Spleen (tissue), 11 donors: ENCODE measurements around the gene CRAT. TPM values are rescaled to one million over a fixed set of nuclear protein-coding genes. Genes with fewer than 3 reads are reported as not detected.
A peak's percentile ranks its signal among the peaks of the same experiment; 100 is the strongest.

Source experiments
- DNase-seq: peaks from one replicate; pipeline ENCODE4 v3.0.0-alpha.2; 2020
- H3K27ac ChIP-seq, 8 donors: fragments of 200-600 bp; sonication (generic) in 7 of 8; 1 replicate in 4 of 8; 2 replicates in 4 of 8; pipeline versions ENCODE4 v1.5.0 to v1.8.0; 2016 to 2021; ENCODE audit warnings: inconsistent platforms in 4 of 8, mild to moderate bottlenecking in 4 of 8, moderate library complexity in 1 of 8
- H3K27me3 ChIP-seq, 7 donors: fragments of 200-600 bp; sonication (generic) in 6 of 7; replicated peaks in 1 of 7; 1 replicate in 4 of 7; 2 replicates in 3 of 7; pipeline versions ENCODE4 v1.5.0 to v1.8.0; 2016 to 2021; ENCODE audit warnings: inconsistent platforms in 3 of 7, mild to moderate bottlenecking in 1 of 7
- H3K36me3 ChIP-seq, 6 donors: fragments of 200-600 bp; sonication (generic) in 5 of 6; 1 replicate in 4 of 6; 2 replicates in 2 of 6; pipeline versions ENCODE4 v1.5.0 to v1.8.0; 2016 to 2021; ENCODE audit warnings: inconsistent platforms in 2 of 6
- H3K4me1 ChIP-seq, 6 donors: fragments of 200-600 bp; sonication (generic) in 5 of 6; 1 replicate in 3 of 6; 2 replicates in 3 of 6; pipeline versions ENCODE4 v1.5.0 to v1.8.0; 2016 to 2021; ENCODE audit warnings: inconsistent platforms in 3 of 6
- H3K4me3 ChIP-seq, 8 donors: fragments of 200-600 bp; sonication (generic) in 7 of 8; 1 replicate in 4 of 8; 2 replicates in 4 of 8; pipeline versions ENCODE4 v1.5.0 to v1.8.0; 2016 to 2021; ENCODE audit warnings: inconsistent platforms in 4 of 8, mild to moderate bottlenecking in 4 of 8, moderate library complexity in 2 of 8
- H3K9me3 ChIP-seq, 8 donors: fragments of 200-600 bp; sonication (generic) in 7 of 8; 1 replicate in 4 of 8; 2 replicates in 4 of 8; pipeline versions ENCODE4 v1.5.0 to v1.8.0; 2016 to 2021; ENCODE audit warnings: inconsistent platforms in 4 of 8
- CTCF ChIP-seq, 11 experiments: fragments of 200-600 bp in 7 of 11; fragments of 450-650 bp in 4 of 11; sonication (generic) in 4 of 11; IDR thresholded peaks in 8 of 11; conservative IDR thresholded peaks in 3 of 11; 1 replicate in 7 of 11; 2 replicates in 4 of 11; pipeline versions ENCODE4 v1.4.0 to v1.8.0; 2016 to 2021; ENCODE audit warnings: antibody characterized with exemption in 11 of 11, inconsistent platforms in 4 of 11, mild to moderate bottlenecking in 1 of 11
- POLR2A ChIP-seq, 3 donors: fragments of 450-650 bp; IDR thresholded peaks; one replicate each; pipeline ENCODE4 v1.5.1; 2017; ENCODE audit warnings: antibody characterized with exemption in 3 of 3, mild to moderate bottlenecking in 1 of 3
- POLR2AphosphoS5 ChIP-seq, 3 donors: sonication (generic); formaldehyde crosslinking; IDR thresholded peaks; one replicate each; pipeline ENCODE4 v1.5.1; 2017; ENCODE audit warnings: antibody characterized with exemption in 3 of 3
- WGBS, 5 donors: extraction: QIAGEN DNeasy Blood & Tissue Kit in 3 of 5; methylation state at CpG; one replicate each; pipeline versions ENCODE4 v1.1.5 to v1.1.7; 2013 to 2018; 5-methylcytosine and 5-hydroxymethylcytosine counted together
- intact Hi-C: fragments of 100-400 bp; cut with DNase I; formaldehyde crosslinking; loops from one replicate; pipeline ENCODE4 v1.15.0; 2023; ENCODE audit warnings: low total_unique reads
- polyA plus RNA-seq, 3 donors: library from polyadenylated mRNA; stranded (reverse); fragments of 200-250 nt; gene quantifications; one replicate each; pipeline ENCODE4 v1.2.1, GENCODE V29; 2013
- total RNA-seq, 7 donors: library from RNA; depleted of rRNA in 3 of 7; stranded (reverse); fragments of >200 nt in 3 of 7; fragmentation: NEBNext Ultra II Directional in 4 of 7; extraction: Animal tissue kit (Norgen Biotek cat#: 25700) in 4 of 7; gene quantifications; one replicate each; pipeline versions ENCODE4 v1.1.0 to v1.2.1, GENCODE V29; 2016 to 2021
- donor health status: healthy with polysubstance abuse.
- donor health status: DM: no; HTN: no; CAD: no; lungs with moderate emphysema.
- donor health status: DM: no; HTN: no; CAD: no.
- donor health status: Bipolar disorder and iron deficiency.
- donor health status: healthy.
- donor health status: DM: no; HTN: no; CAD: no.
- donor health status: DM: yes; HTN: yes; CAD: no.

The CRAT gene
- total and polyA plus RNA-seq, 10 donors, result 5.7 to 32.3 (median 15.7) TPM

- H3K36me3 ChIP-seq, result peaks cover 0 to 94% (median 22%) of the 10 kb centered on the region in 6 donors
- intact Hi-C loops, result no loop called here
- DNase-seq, result no peak
- WGBS, 5 donors, result 84 to 95% (median 92%) methylated on average over 15 of the region's 15 CpGs
- no peaks in the 10 kb centered on the region for H3K27me3 ChIP-seq
- no peak overlapping the region for H3K4me3 ChIP-seq
- TF ChIP-seq POLR2AphosphoS5 (IDR thresholded peaks at IDR 0.05) (no peak), POLR2A (IDR thresholded peaks at IDR 0.05) (no peak), CTCF (IDR thresholded peaks at IDR 0.05 in 8 of 11, conservative IDR thresholded peaks at IDR 0.05 in 3 of 11) (no peak)
- peak overlapping the region in 1 of 8 donors; percentile 4 for H3K27ac ChIP-seq
- H3K9me3 ChIP-seq, result no peaks in the 10 kb centered on the region
- peaks cover 6 to 39% (median 20%) of the 10 kb centered on the region in 6 donors for H3K4me1 ChIP-seq
Observed at GRCh38 chr9:129151469-129151868, 40.9 kb upstream of the CRAT start.

GRCh38 chr9:129150672-129151211 lies 40.1 kb upstream of the CRAT start:
- peak overlapping the region in 1 of 8 donors; percentile 5 for H3K27ac ChIP-seq
- peaks cover 0 to 96% (median 22%) of the 10 kb centered on the region in 6 donors for H3K36me3 ChIP-seq
- no peaks in the 10 kb centered on the region for H3K9me3 ChIP-seq
- 83 to 91% (median 89%) methylated on average over 16 to 18 of the region's 18 CpGs for WGBS, 5 donors
- intact Hi-C loops, result no loop called here
- H3K4me1 ChIP-seq, result peaks cover 6 to 46% (median 25%) of the 10 kb centered on the region in 6 donors
- DNase-seq, result no peak
- no peak overlapping the region for H3K4me3 ChIP-seq
- TF ChIP-seq POLR2A (IDR thresholded peaks at IDR 0.05) (no peak), POLR2AphosphoS5 (IDR thresholded peaks at IDR 0.05) (peak in 1 of 3 donors; percentile 28)
- no peaks in the 10 kb centered on the region for H3K27me3 ChIP-seq

GRCh38 chr9:129150122-129150521 lies 39.5 kb upstream of the CRAT start:
- H3K36me3 ChIP-seq, result peaks cover 0 to 97% (median 22%) of the 10 kb centered on the region in 6 donors
- intact Hi-C loops, result no loop called here
- no peaks in the 10 kb centered on the region for H3K27me3 ChIP-seq
- WGBS, 5 donors, result 76 to 87% (median 79%) methylated on average over 9 to 10 of the region's 10 CpGs
- no peaks in the 10 kb centered on the region for H3K9me3 ChIP-seq
- no peak overlapping the region for H3K4me3 ChIP-seq
- no peak for TF ChIP-seq POLR2A (IDR thresholded peaks at IDR 0.05)
- no peak for TF ChIP-seq CTCF (IDR thresholded peaks at IDR 0.05 in 8 of 11, conservative IDR thresholded peaks at IDR 0.05 in 3 of 11)
- no peak for TF ChIP-seq POLR2AphosphoS5 (IDR thresholded peaks at IDR 0.05)
- peaks cover 6 to 52% (median 31%) of the 10 kb centered on the region in 6 donors for H3K4me1 ChIP-seq
- DNase-seq, result no peak
- peak overlapping the region in 2 of 8 donors; percentile 97 to 99 for H3K27ac ChIP-seq

- H3K27me3 ChIP-seq, result no peaks in the 10 kb centered on the region
- no peaks in the 10 kb centered on the region for H3K9me3 ChIP-seq
- intact Hi-C loops, result no loop called here
- no peak for DNase-seq
- peaks cover 0 to 97% (median 18%) of the 10 kb centered on the region in 6 donors for H3K36me3 ChIP-seq
- TF ChIP-seq POLR2AphosphoS5 (IDR thresholded peaks at IDR 0.05) (no peak), POLR2A (IDR thresholded peaks at IDR 0.05) (no peak), CTCF (IDR thresholded peaks at IDR 0.05 in 8 of 11, conservative IDR thresholded peaks at IDR 0.05 in 3 of 11) (no peak)
- H3K27ac ChIP-seq, result peak overlapping the region in 4 of 8 donors; percentile 97 to 100 (median 98)
- 70 to 83% (median 75%) methylated on average over 6 of the region's 6 CpGs for WGBS, 5 donors
- H3K4me1 ChIP-seq, result peaks cover 6 to 59% (median 35%) of the 10 kb centered on the region in 6 donors
- no peak overlapping the region for H3K4me3 ChIP-seq
Observed at GRCh38 chr9:129149442-129149841, 38.8 kb upstream of the CRAT start.
